ENCODE measurements around the gene ALKBH5. TPM values are rescaled to one million over a fixed set of nuclear protein-coding genes. Genes with fewer than 3 reads are reported as not detected.

Gene ALKBH5
- total and polyA plus RNA-seq, 2 experiments from 2014 or later, result 81.9 to 161 TPM

GRCh38 chr17:18218756-18219415 is 35.3 kb downstream of the ALKBH5 start:
- in situ Hi-C loops (cut with MboI), result no loop called here
- Histone ChIP-seq H3K9ac (no peak overlapping the region), H4K20me1 (ENCODE audit: insufficient read depth) (no peaks in the 10 kb centered on the region), H2AFZ (no peak overlapping the region), H3K4me1 (ENCODE audit: insufficient read depth) (peaks cover 18% of the 10 kb centered on the region), H3K4me2 (ENCODE audit: unreplicated experiment) (no peak overlapping the region), H3F3A (ENCODE audit: insufficient read depth) (peaks cover 21% of the 10 kb centered on the region), H3K27ac (no peak overlapping the region), H3K36me3 (ENCODE audit: low read depth) (no peaks in the 10 kb centered on the region), H3K9me3 (ENCODE audit: low read depth) (no peaks in the 10 kb centered on the region), H3K27me3 (replicated peaks; ENCODE audit: insufficient read depth) (no peaks in the 10 kb centered on the region), H3K9me2 (ENCODE audit: insufficient read depth) (no peaks in the 10 kb centered on the region), H3K4me3 (no peak overlapping the region), H3K79me2 (ENCODE audit: insufficient read depth) (no peaks in the 10 kb centered on the region)
- WGBS, 2 experiments (ENCODE audit: low coverage in 1 of 2, low lambda C conversion rate in 2 of 2, missing lambda C conversion rate in 2 of 2), result 29 to 31% methylated on average over 4 of the region's 4 CpGs
- TF ChIP-seq EZH2phosphoT487 (IDR thresholded peaks at IDR 0.05; ENCODE audit: insufficient read depth, low read depth), result no peak
- TF ChIP-seq EZH2 (IDR thresholded peaks at IDR 0.05; ENCODE audit: insufficient read depth, poor library complexity, severe bottlenecking), result no peak
- DNase-seq, result peak; percentile 56

- Histone ChIP-seq H3K9ac (no peak overlapping the region), H3K27ac (no peak overlapping the region), H3K4me1 (ENCODE audit: insufficient read depth) (peaks cover 25% of the 10 kb centered on the region), H3K9me3 (ENCODE audit: low read depth) (no peaks in the 10 kb centered on the region), H3K27me3 (replicated peaks; ENCODE audit: insufficient read depth) (no peaks in the 10 kb centered on the region), H3K9me2 (ENCODE audit: insufficient read depth) (no peaks in the 10 kb centered on the region), H3K4me3 (no peak overlapping the region), H3K4me2 (ENCODE audit: unreplicated experiment) (no peak overlapping the region), H3K79me2 (ENCODE audit: insufficient read depth) (peaks cover 32% of the 10 kb centered on the region), H2AFZ (no peak overlapping the region), H4K20me1 (ENCODE audit: insufficient read depth) (no peaks in the 10 kb centered on the region), H3K36me3 (ENCODE audit: low read depth) (no peaks in the 10 kb centered on the region), H3F3A (ENCODE audit: insufficient read depth) (peaks cover 5% of the 10 kb centered on the region)
- no peak for DNase-seq
- in situ Hi-C loops (cut with MboI), result no loop called here
- WGBS, 2 experiments (ENCODE audit: low coverage in 1 of 2, low lambda C conversion rate in 2 of 2, missing lambda C conversion rate in 2 of 2), result 97% methylated on average over 4 of the region's 4 CpGs
- TF ChIP-seq EZH2phosphoT487 (IDR thresholded peaks at IDR 0.05; ENCODE audit: insufficient read depth, low read depth) (no peak), EZH2 (IDR thresholded peaks at IDR 0.05; ENCODE audit: insufficient read depth, poor library complexity, severe bottlenecking) (no peak)
These were observed 40.4 kb downstream of the ALKBH5 start for GRCh38 chr17:18224053-18224386.

GRCh38 chr17:18224387-18225120 is 40.9 kb downstream of the ALKBH5 start:
- Histone ChIP-seq H3K9ac (peak overlapping the region; percentile 50), H3K4me2 (ENCODE audit: unreplicated experiment) (peak overlapping the region; percentile 86), H3K4me1 (ENCODE audit: insufficient read depth) (peaks cover 21% of the 10 kb centered on the region), H3K79me2 (ENCODE audit: insufficient read depth) (peaks cover 38% of the 10 kb centered on the region), H3K27ac (no peak overlapping the region), H3K9me3 (ENCODE audit: low read depth) (no peaks in the 10 kb centered on the region), H2AFZ (peak overlapping the region; percentile 82), H3K4me3 (peak overlapping the region; percentile 55), H3F3A (ENCODE audit: insufficient read depth) (peaks cover 5% of the 10 kb centered on the region), H4K20me1 (ENCODE audit: insufficient read depth) (no peaks in the 10 kb centered on the region), H3K36me3 (ENCODE audit: low read depth) (no peaks in the 10 kb centered on the region), H3K27me3 (replicated peaks; ENCODE audit: insufficient read depth) (no peaks in the 10 kb centered on the region), H3K9me2 (ENCODE audit: insufficient read depth) (no peaks in the 10 kb centered on the region)
- no peak for DNase-seq
- in situ Hi-C loops (cut with MboI), result no loop called here
- WGBS, 2 experiments (ENCODE audit: low coverage in 1 of 2, low lambda C conversion rate in 2 of 2, missing lambda C conversion rate in 2 of 2), result 49 to 52% methylated on average over 22 to 23 of the region's 23 CpGs
- TF ChIP-seq EZH2phosphoT487 (IDR thresholded peaks at IDR 0.05; ENCODE audit: insufficient read depth, low read depth) (no peak), EZH2 (IDR thresholded peaks at IDR 0.05; ENCODE audit: insufficient read depth, poor library complexity, severe bottlenecking) (no peak)

GRCh38 chr17:18225121-18225641 is 41.6 kb downstream of the ALKBH5 start, which contains the start of gene LLGL1:
Gene LLGL1, plus strand, starts transcription at chr17:18225635. Its CDS starts 48 bp downstream, at chr17:18225683.
- peak; percentile 99 for DNase-seq
- TF ChIP-seq EZH2 (IDR thresholded peaks at IDR 0.05; ENCODE audit: insufficient read depth, poor library complexity, severe bottlenecking) (no peak), EZH2phosphoT487 (IDR thresholded peaks at IDR 0.05; ENCODE audit: insufficient read depth, low read depth) (no peak)
- in situ Hi-C loops (cut with MboI), result no loop called here
- H3K9ac ChIP-seq, result peak within 1 kb of the TSS; percentile 89
- H3K4me1 ChIP-seq (ENCODE audit: insufficient read depth), result peaks cover 21% of the 10 kb centered on the region
- peaks cover 44% of the 10 kb centered on the region for H3K79me2 ChIP-seq (ENCODE audit: insufficient read depth)
- H3K9me2 ChIP-seq (ENCODE audit: insufficient read depth), result no peaks in the 10 kb centered on the region
- H3K9me3 ChIP-seq (ENCODE audit: low read depth), result no peaks in the 10 kb centered on the region
- H3K27ac ChIP-seq, result peak within 1 kb of the TSS; percentile 35; the same call in 1 of the 2 replicates
- no peaks in the 10 kb centered on the region for H3K27me3 ChIP-seq (replicated peaks; ENCODE audit: insufficient read depth)
- peaks cover 5% of the 10 kb centered on the region for H3F3A ChIP-seq (ENCODE audit: insufficient read depth)
- H4K20me1 ChIP-seq (ENCODE audit: insufficient read depth), result no peaks in the 10 kb centered on the region
- H3K36me3 ChIP-seq (ENCODE audit: low read depth), result no peaks in the 10 kb centered on the region
- peak within 1 kb of the TSS; percentile 93 for H2AFZ ChIP-seq
- 1 to 2% methylated on average over 24 to 41 of the region's 60 CpGs for WGBS, 2 experiments (ENCODE audit: low coverage in 1 of 2, low lambda C conversion rate in 2 of 2, missing lambda C conversion rate in 2 of 2)
- peak within 1 kb of the TSS; percentile 100 for H3K4me2 ChIP-seq (ENCODE audit: unreplicated experiment)
- H3K4me3 ChIP-seq, result peak within 1 kb of the TSS; percentile 100

Measured in GM23248 (cell line).